GM10248 (cell line): ENCODE data around the gene CMKLR1.

Source experiments
- CTCF ChIA-PET: fragments of 300-600 bp; sonication (Branson Sonifier 250); formaldehyde crosslinking; extraction: SDS; loops from one replicate; lab custom pipeline; 2021; ENCODE audit warnings: antibody characterized with exemption; lab: Yijun Ruan, JAX
- POLR2A ChIA-PET: fragments of 350-650 bp; sonication (Branson Sonifier 250); formaldehyde crosslinking; extraction: SDS; loops from one replicate; lab custom pipeline; 2020; ENCODE audit warnings: antibody characterized with exemption; lab: Yijun Ruan, JAX
- DNase-seq: peaks from one replicate; pipeline ENCODE4 v3.0.0; 2012; ENCODE audit errors: extremely low spot score
- TF ChIP-seq, protein P1 (sequence below): IDR thresholded peaks from 2 replicates; pipeline ENCODE4 v1.5.1; 2012; ENCODE audit warnings: mild to moderate bottlenecking, low read depth; ENCODE audit errors: extremely low read depth, missing control alignments, control extremely low read depth

The CMKLR1 gene

DNA sequence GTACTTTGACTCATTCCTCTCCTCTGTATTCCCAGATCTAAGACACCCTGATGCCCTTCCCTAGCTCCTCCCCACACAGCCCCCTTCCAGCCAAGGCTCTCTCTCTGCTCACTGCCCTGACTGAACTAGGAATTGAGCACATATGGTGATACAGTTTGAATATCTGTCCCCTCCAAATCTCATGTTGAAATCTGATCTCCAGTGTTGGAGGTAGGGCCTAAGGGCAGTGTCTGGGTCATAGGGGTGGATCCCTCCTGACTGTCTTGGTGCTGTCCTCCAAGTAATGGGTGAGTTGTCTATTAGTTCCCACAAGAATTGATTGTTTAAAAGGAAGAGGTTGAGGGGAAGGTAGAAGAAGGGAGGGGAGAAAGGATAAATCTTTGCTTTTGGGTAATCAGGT, 17.4 kb downstream of the CMKLR1 start:
- TF ChIP-seq, protein P1, sequence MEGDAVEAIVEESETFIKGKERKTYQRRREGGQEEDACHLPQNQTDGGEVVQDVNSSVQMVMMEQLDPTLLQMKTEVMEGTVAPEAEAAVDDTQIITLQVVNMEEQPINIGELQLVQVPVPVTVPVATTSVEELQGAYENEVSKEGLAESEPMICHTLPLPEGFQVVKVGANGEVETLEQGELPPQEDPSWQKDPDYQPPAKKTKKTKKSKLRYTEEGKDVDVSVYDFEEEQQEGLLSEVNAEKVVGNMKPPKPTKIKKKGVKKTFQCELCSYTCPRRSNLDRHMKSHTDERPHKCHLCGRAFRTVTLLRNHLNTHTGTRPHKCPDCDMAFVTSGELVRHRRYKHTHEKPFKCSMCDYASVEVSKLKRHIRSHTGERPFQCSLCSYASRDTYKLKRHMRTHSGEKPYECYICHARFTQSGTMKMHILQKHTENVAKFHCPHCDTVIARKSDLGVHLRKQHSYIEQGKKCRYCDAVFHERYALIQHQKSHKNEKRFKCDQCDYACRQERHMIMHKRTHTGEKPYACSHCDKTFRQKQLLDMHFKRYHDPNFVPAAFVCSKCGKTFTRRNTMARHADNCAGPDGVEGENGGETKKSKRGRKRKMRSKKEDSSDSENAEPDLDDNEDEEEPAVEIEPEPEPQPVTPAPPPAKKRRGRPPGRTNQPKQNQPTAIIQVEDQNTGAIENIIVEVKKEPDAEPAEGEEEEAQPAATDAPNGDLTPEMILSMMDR = no peak
- ChIA-PET CTCF (interaction anchor here (1.4 to 5.0 kb wide), 4 partner anchors 8 to 136 kb away, joined by 4 to 32 read pairs (median 17); no protein-coding TSS in a partner anchor), POLR2A (no interaction called here)
- DNase-seq = no peak

DNA sequence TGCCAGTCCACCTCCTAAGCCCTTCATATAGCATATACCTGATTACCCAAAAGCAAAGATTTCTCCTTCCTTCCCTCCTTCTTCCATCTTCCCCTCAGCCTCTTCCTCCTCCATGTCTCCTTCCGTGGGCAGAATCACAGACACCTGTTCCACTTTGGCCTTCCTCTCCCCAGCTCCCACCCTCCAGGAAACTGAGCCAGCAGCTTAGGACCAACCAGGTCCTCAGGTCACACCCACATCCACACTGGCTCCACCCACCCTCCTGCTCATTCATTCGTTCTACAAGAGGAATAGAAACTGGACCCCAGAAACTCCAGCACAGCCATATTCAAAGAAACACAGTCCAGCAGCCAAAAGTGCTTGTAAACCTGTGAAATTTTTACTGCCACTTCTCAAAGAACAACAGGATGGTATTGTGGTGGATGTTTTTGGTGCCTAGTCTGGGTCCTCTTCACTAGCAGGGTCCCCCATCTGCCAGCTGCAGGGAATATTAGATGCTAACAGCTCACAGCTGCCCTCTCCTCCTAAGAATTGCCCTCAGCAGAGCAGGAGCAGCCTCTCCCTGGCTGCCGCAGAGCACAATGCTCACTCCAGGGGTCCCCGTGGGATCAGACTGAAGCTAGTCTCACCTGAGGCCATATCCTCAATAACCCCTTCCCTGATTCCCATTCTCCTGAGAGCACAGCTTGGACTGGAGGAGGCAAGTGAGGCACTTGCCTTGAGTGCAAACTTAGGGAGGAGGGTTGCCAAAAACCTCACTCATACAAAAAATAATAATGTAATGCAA, 18.4 kb downstream of the CMKLR1 start:
- CTCF ChIA-PET = interaction anchor here (1.3 to 4.7 kb wide), 5 partner anchors 7 to 87 kb away, joined by 3 to 19 read pairs (median 4); no protein-coding TSS in a partner anchor
- POLR2A ChIA-PET = no interaction called here
- DNase-seq = peak; percentile 63
- TF ChIP-seq, protein P1 = no peak

DNA sequence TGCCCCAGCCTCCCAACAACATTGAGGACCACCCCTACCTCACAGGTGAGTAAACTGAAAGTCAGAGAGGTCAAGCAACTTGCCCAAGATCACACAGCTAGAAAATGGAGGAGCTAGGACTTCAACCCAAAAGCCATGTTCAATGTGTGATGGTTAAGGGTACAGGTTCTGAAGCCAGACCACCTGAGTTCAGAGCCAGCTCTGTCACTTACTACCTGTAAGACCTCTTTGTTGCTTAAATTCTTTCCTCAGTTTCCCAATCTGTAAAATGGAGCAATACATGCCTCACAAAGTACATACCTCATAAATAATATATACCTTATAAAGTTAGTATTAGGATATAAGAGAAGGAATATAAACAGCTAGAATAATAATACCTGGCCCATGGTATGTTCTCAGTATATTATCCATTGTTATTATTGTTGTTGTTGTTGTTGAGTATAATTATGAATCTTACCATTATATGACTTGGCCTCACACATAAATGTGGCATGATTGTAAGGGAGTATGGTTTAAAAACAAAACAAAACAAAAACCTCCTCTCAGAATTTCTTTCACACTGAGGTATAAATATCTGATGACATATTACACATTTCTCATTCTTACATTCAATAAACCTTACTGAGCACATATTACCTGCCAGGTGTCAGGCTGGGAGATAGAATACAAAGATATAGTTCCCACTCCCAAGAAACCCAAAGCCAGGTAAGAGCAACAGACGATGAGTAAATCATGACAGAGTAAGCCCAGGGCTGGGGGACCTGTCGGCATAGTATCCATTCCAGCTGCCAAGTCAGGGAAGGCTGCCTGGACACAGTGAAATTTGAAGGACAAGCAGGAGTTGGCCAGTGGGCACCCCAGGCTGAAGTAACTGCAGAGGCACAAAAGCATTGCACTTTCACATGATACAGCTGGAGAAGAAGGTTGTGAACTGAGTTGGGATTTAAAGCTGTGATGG, 19.6 kb downstream of the CMKLR1 start:
- TF ChIP-seq, protein P1 = no peak
- POLR2A ChIA-PET = no interaction called here
- DNase-seq = no peak
- CTCF ChIA-PET = interaction anchor here (0.8 to 3.1 kb wide), 6 partner anchors 9 to 138 kb away, joined by 3 to 15 read pairs (median 3); no protein-coding TSS in a partner anchor

DNA sequence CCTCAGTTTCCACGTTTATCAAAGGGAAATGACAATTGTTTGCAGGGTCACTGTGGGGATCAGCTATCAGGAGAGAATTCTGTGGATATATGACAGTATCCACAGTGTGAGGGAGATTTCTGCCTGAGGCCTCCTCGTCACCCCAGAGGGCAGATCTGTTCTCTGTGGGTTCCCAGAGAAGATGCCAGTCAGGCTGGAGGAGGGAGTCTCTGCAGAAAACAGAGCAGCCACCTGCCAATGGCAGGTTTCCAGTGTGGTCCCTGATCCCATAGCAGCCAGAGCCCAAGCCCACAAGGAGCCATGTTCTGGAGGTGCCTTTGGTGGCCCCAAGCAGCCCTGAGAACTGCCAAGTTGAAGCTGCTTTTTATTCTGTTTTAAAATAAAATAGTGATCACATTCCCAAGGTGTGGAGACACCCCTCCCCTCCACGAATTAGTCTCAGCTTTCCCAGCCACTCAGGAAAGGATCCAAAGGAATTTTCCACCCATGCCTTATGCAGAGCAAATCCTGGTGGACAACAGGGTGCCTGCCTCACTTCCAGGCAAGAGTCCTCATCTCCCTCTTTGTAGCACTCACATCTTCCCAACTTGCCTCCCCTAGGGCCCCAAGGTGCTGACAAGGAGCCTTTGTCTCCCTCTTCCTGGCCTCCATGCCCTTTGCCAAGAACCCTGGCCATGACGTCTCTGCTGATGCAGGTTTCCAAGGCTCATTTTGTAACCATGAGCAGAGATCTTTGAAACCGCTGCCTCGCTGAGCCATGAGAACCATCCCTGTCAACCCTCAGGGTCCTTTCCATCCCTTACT, 20.4 kb downstream of the CMKLR1 start:
- CTCF ChIA-PET = interaction anchor here (1.5 to 3.1 kb wide), 2 partner anchors 10 to 12 kb away, joined by 5 to 15 read pairs; no protein-coding TSS in a partner anchor
- TF ChIP-seq, protein P1 = no peak

DNA sequence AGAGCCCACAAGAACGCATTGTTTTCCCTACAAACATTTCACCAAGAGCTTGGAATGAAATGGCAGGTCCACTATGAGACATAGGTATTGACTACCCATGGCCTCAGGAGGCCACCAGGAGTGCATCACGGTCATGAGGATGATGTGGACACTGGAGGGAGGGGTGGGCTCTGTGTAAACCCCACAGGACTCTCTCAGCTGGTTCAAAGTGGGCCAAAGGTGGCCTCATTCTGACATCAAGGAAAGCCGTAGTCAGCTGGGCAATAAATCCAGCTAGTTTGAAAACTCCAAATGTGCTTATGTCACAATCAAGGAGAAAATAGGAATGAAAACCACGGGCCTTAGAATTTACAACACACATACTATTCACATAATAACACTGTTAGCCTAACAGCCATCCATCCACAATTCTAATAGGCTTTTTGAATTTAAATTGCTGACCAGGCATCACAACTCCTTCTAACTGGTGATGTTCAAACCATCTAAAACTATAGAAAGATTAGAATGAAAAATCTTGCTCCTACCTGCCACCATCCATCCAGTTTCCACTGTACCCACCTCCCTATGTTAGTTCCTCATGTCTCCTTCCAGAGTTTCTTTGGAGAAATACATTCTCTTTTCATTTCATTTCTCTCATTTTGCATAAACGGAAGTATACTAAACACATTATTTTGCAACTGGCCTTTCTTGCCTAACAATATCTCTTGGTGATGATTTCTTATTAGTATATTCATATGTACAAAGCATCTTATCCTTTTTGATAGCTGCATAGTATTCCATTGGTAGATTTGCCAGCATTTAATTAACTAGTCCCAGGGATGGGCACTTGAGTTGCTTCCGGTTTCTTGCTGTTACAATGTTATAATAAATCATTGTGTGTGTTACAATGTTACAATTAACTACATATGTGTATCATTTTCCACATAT, 21.5 kb downstream of the CMKLR1 start:
- DNase-seq = no peak
- POLR2A ChIA-PET = no interaction called here
- CTCF ChIA-PET = interaction anchor here (0.8 to 1.7 kb wide), 4 partner anchors 10 to 19 kb away, joined by 3 to 6 read pairs (median 4); no protein-coding TSS in a partner anchor
- TF ChIP-seq, protein P1 = no peak

More for the DNA sequence above, 20.4 kb downstream of the CMKLR1 start:
- POLR2A ChIA-PET = no interaction called here
- no peak for DNase-seq
